ENCODE data around the gene GBA2.

The GBA2 gene

GRCh38 chr9:35737143-35737542, 11.9 kb downstream of the GBA2 start:
- DNase-seq (ENCODE audit: low read depth), result no peak

GRCh38 chr9:35736201-35736633, 12.8 kb downstream of the GBA2 start:
- DNase-seq (ENCODE audit: low read depth), result no peak

- DNase-seq (ENCODE audit: low read depth), result no peak
These were observed 14.9 kb downstream of the GBA2 start for GRCh38 chr9:35734096-35734495.

GRCh38 chr9:35732800-35733541, 16.1 kb downstream of the GBA2 start:
- DNase-seq (ENCODE audit: low read depth), result no peak

- peak; percentile 94 for DNase-seq (ENCODE audit: low read depth)
These were observed 16.7 kb downstream of the GBA2 start, which contains the start of the genes CREB3 and TLN1 for GRCh38 chr9:35732185-35732799. CREB3 (plus strand) TSS chr9:35732666; CDS start chr9:35732773, 107 bp downstream. TLN1 (minus strand) TSS chr9:35732195; CDS start chr9:35725694, 6,501 bp downstream.

- DNase-seq (ENCODE audit: low read depth), result no peak
These were observed 17.4 kb downstream of the GBA2 start for GRCh38 chr9:35731415-35732184.

- no peak for DNase-seq (ENCODE audit: low read depth)
These were observed 18.6 kb downstream of the GBA2 start for GRCh38 chr9:35730486-35730854.

- no peak for DNase-seq (ENCODE audit: low read depth)
These were observed 19.1 kb downstream of the GBA2 start for GRCh38 chr9:35729700-35730485.

- no peak for DNase-seq (ENCODE audit: low read depth)
These were observed 19.9 kb downstream of the GBA2 start for GRCh38 chr9:35729101-35729500.

GRCh38 chr9:35728041-35728971, 20.7 kb downstream of the GBA2 start:
- peak; percentile 26 for DNase-seq (ENCODE audit: low read depth)

GRCh38 chr9:35727676-35728040, 21.4 kb downstream of the GBA2 start:
- no peak for DNase-seq (ENCODE audit: low read depth)

GRCh38 chr9:35726931-35727330, 22.1 kb downstream of the GBA2 start:
- no peak for DNase-seq (ENCODE audit: low read depth)

- DNase-seq (ENCODE audit: low read depth), result no peak
These were observed 23.7 kb downstream of the GBA2 start for GRCh38 chr9:35725362-35725761.

- DNase-seq (ENCODE audit: low read depth), result no peak
These were observed 25.1 kb downstream of the GBA2 start for GRCh38 chr9:35723908-35724307.

- DNase-seq (ENCODE audit: low read depth), result no peak
These were observed 25.6 kb downstream of the GBA2 start for GRCh38 chr9:35723426-35723825.

- no peak for DNase-seq (ENCODE audit: low read depth)
These were observed 29.5 kb downstream of the GBA2 start for GRCh38 chr9:35719546-35719945.

- no peak for DNase-seq (ENCODE audit: low read depth)
These were observed 30.1 kb downstream of the GBA2 start for GRCh38 chr9:35718721-35719511.

- no peak for DNase-seq (ENCODE audit: low read depth)
These were observed 31.7 kb downstream of the GBA2 start for GRCh38 chr9:35717132-35717870.

GRCh38 chr9:35716230-35716629, 32.8 kb downstream of the GBA2 start:
- no peak for DNase-seq (ENCODE audit: low read depth)
